CD4-positive, alpha-beta T cell treated with Interleukin-17A for 1 hour (primary cell): Measurements from ENCODE around the gene FRAT1.
"Not testable (repeated sequence)": the region's sequence is repeated elsewhere in the genome, so short reads cannot be mapped to it uniquely, and the experiment has no call there.

Experiments
- DNase-seq: peaks from one replicate; pipeline ENCODE4 v3.0.0-alpha.2; 2020

The FRAT1 gene

DNA sequence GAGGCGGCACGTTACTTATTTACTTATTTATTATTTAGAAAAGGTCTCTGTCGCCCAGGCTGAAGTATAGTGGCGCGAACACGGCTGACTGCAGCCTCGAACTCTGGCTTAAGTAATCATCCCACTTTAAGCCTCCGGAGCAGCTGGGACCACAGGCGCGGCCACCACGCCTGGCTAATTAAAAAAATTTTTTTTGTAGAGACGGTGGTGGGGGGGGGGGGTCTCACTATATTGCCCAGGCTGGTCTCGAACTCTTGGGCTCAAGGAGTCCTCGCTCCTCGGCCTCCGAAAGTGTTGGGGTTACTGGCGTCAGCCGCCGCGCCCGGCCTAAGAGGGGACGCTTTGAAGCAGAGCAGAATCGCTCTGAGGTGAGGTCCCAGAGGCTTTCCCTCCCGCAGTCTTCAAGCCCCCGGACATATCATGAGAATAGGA is 16.1 kb downstream of the FRAT1 start:
- no peak for DNase-seq

DNA sequence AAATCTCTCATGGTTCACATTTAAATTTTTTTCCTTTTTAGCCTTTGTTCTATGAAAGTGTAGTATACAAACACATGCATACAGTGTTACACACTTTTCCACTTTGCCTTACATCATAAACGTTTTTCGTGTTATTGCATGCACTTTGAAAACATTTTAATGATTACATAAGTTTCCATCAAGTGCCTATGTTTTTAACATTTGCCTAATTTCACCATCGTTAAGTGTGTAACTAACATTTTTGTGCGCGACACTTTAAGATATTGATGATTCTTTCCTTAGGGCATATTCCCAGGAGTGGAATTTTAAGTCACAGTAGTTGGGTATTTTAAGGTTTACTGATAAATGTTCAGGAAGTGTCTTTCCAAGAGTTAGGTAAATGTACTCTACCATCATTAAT is 16.9 kb downstream of the FRAT1 start:
- no peak for DNase-seq

GRCh38 chr10:97336446-97336845 is 17.4 kb downstream of the FRAT1 start:
- DNase-seq = no peak

DNA sequence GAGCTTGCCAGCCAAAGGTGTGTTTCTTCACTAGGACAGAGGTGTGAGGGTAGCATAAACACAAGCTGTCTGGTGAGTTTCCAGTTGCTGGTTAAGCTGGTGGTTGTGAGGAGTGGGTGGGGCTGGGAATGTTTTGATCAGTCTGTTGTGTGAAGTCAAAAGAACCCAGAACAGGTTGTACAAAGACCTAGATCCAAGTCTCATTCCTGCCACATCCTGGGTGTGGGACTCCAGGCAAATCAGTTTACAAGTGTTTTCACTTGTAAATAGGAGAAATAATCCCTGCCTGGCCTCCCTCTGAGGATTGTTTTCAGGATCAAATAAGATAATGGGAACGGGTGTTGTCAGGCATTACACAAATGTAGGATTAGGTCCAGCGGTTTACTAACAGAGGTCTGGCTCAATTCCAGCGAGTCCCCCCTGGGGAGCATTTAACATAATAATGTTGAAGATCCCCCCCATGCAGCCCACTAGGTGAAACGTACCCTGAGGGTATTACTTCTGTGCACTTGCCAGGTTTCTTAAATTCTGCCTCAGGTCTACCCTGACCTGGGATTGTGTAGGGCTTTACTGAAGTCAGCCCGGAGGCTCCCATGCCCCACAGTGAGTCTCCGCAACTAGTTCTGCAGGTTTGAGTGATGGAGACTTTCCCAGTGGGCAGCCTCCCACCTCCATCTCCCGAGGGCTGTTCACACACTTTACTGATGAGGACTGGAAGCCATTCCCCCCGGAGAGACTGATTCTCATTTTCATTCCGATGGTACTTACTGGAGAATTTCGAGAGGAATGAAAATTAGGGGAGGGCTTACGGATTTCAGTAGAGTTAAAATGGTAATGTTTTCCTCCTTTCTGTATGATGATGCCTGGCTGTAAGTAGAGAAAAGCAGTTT is 18.1 kb downstream of the FRAT1 start:
- DNase-seq = no peak

- DNase-seq = no peak
Observed at GRCh38 chr10:97338041-97338440, 19.0 kb downstream of the FRAT1 start.

- DNase-seq = no peak
Observed at GRCh38 chr10:97341416-97341815, 22.3 kb downstream of the FRAT1 start.

- DNase-seq = not testable (repeated sequence)
Observed at GRCh38 chr10:97343664-97344063, 24.6 kb downstream of the FRAT1 start.

DNA sequence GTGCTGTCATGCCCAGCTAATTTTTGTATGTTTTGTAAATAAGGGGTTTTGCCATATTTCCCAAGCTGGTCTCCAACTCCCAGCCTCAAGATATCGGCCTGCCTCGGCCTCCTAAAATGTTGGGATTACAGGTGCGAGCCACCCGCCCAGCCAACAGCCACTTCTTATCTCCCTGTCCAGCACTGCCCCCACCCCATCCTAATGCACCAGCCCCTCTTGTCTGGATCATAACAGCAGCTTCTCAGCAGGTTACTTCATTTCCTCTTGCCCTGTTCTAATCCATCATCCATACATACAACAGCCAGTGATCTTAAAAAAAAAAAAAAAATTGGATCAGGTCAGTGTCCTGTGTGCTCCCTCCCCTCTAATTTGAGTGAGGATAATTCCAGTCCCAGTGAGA is 28.2 kb downstream of the FRAT1 start:
- DNase-seq = no peak

DNA sequence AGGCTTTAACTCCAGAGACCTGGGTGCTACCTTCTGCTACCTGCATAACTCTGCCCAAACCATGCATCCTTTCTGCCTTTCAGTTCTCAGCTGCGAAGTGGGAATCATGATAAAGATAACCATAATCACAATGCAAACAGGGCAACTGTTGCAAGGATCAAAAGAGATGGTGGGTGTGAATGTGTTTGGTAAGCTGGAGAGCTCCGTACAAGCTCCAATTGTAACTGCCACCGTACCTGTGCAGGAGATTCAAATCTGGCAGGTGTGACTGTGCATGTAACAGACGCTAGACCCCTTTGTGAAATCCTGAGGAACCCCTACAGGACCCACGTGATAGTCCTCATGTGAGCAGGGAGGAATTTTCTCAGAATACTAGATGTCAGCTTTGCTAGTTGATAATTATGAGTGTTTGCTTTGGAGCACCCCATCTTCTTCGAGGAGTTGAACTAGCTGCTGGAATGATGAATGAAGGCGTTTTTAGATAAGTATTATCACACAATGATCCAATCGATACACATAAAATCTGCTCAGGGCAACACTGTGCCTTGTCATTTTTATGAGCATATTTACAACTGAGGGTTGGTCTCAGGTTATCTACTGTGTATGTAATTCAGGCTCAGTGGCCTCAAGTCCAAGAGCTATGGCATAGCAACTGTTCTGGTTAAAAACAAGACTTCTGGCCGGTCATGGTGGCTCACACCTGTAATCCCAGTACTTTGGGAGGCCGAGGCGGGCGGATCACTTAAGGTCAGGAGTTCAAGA is 30.9 kb downstream of the FRAT1 start:
- no peak for DNase-seq

- no peak for DNase-seq
Observed at GRCh38 chr10:97353945-97354344, 34.9 kb downstream of the FRAT1 start.

GRCh38 chr10:97355571-97355975 is 36.5 kb downstream of the FRAT1 start:
- peak; percentile 42 for DNase-seq

DNA sequence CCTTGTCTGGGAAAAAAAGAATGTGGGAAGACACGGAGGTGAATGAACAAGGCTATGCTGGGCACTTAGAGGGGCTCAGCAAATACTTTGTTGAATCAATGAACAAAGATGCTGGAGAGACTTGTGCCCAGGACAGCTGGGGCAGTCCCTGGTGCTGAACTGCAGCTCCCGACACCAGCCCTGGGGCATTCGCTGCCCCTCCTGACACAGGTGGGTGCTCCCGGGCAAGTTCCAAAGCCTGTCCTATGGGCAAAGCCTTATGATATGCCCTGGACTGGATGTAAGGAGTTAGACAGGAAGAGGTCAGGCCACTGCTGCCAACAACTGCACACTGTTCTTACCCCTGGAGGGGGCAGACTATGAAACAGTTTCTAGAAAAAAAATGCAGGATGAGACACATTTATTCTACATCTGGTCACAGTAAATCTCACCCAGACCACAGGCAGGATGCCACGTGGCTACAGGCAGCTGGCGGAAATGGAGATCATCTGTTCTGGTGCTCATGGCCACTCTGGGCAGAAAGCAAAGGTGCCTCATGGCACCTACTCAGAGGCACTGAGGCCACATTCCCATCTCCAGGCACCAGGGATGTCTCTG is 37.3 kb downstream of the FRAT1 start:
- DNase-seq = no peak

- no peak for DNase-seq
Observed at GRCh38 chr10:97356918-97357317, 37.8 kb downstream of the FRAT1 start.

DNA sequence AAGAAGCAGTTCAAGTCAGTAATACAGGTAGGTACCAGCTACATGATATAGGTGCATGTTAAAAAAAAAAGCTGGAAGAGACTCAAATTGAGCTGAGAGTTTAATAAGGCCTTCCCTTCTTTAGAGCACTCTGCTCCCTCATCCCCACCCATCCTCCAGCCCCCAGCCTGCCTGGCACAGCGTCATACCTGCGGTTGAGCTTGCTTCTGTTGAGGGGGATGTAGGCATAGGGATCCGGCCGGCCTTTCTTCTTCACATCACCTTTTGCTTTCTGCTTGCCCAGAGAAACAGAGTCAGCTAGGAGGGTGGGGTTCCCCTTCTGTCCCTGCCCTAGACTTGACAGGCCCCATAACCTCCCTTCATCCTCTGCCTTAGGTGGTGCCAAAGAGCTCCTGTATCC is 39.3 kb downstream of the FRAT1 start:
- DNase-seq = no peak

DNA sequence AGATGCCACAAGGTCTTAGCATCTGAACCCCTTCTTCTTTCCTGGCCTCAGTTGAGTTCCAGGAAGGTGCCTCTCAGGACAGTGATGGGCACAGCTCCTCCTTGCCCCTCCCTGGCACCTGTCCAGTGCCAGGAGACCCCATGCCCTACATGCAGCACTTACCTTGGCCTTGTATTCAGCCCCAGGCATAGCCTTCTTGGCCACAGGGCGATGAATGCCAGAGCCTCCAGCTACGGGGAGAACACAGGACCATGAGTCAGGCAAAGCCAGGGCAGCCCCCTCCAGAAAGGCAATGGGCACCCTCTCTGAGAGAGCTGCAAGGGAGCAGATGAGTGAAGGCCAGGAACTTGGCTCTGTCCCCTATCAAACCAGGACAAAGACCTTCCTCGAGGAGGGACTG is 39.7 kb downstream of the FRAT1 start:
- DNase-seq = no peak

DNA sequence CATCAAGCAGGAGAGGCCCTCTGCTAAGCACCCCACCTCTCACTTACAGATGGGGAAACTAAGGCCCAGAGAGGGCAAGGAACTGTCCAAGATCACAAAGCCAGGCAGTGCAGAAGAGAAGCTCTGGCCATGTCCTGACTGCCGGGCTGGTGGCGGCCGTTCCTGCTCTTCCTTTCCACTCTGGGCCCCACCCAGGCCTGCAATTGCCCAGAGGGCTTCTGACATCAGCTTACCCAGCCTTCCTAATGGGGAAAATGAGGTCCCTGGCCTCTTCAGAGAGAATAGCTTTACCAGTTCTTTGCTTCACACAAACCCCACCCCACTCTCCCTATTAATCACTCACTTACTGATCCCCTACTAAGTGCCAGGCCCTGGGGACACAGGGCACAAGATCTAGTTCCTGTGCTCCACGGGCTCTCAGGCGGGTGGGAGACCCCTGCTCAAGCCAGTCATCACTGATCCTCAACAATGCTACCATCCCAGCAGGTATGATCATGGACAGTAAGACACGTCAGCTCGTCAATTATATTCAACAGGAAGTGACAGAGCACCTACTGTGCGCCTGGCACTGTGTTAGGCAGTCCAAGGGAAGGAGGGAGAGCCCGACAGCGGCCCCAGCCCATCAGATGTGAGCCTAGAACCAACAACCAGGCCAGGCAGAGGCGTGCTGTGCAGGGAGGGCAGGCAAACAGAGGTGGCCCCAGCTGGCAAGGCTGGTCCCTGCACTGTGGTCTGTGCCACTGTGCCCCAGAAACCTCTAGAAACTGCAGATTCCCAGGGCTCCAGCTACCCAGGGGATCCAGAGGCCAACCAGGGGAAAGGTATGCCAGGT is 41.9 kb downstream of the FRAT1 start:
- no peak for DNase-seq

DNA sequence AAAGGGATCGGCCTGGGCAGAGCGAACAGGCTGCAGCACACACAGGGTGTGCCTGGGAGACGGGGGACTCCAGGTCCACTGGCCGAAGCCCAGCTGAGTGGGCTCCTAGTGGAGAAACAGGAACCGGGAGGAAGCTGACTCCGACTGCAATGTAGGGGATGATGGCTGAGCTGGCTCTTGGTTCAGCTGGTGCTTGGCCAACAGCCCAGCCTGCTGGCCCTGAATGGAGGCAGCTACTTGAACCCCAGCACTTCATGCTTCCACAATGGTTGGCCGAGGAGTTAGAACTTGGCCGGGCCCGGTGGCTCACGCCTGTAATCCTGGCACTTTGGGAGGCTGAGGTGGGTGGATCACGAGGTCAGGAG is 42.4 kb downstream of the FRAT1 start:
- no peak for DNase-seq

- DNase-seq = no peak
Observed at GRCh38 chr10:97362310-97363033, 43.4 kb downstream of the FRAT1 start.

DNA sequence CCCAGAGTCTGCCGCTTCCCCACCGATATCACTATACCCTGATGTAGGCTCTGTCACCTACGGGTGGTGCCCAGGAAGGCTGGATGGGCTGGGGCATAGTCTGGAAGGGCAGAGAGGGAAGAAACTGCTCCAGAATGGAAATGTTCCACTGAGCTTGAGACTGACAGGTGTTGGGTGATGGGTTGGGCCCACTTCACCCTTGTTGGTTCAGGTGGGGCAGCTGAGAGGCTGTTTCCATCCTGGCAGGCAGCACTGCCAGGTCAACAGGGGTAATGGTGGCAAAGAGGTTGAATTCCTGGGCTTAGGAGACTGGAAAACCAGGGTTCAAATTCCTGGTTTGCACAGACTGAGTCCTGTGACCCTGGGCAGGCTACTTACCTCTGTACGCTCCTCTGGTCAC is 44.0 kb downstream of the FRAT1 start:
- no peak for DNase-seq

DNA sequence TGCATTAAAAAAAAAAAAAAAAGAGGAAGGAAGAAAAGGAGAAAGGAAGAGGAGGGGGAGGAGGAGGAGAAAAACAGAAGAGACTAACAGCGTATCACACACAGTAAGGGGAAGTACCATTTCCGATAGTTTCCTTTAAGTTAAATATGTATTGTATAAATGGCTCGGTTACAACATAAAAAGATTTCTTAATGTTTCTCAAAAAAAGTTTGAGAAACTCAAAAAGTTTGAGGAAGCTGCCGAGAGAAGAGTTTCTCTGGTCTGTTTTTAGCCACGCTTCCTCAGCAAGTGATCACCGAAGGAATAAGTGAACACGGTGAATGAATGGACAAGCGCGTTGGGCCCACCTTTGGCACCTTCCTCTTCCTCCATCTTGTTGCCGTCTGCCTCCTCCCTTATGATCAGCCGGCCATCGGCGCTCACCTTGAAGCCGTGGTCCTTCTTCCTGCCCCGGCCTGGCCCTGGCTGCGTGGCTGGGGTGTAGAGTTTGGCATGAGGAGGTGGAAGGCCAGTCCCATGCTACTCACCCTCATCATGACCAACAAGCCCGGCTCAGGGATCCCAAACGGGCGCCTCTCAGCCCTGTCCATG is 46.8 kb downstream of the FRAT1 start:
- DNase-seq = no peak

DNA sequence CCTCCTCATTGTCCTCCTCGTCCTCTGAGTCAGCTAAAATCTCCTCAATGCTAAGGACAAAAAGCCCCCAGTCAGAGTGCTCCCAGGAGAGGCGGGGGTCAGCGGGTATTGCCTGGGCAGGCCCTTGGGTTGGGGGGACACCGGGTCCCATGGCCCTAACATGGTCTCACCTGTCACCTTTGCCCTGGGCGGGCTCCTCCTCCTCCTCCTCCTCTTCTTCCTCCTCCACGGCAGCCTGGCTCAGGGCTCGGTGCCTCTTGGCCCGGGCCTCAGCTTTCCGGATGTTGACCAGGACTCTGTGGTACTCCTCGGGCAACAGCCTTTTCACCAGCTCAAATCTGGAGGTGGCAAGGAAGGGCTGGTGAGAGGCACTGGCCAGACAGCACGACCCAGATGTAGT is 47.5 kb downstream of the FRAT1 start:
- DNase-seq = no peak

GRCh38 chr10:97367126-97367649 is 48.1 kb downstream of the FRAT1 start:
- no peak for DNase-seq
